ENCODE results near the gene ITGA2B.
"Not testable (repeated sequence)": the region's sequence is repeated elsewhere in the genome, so short reads cannot be mapped to it uniquely, and the experiment has no call there.

The ITGA2B gene

DNA sequence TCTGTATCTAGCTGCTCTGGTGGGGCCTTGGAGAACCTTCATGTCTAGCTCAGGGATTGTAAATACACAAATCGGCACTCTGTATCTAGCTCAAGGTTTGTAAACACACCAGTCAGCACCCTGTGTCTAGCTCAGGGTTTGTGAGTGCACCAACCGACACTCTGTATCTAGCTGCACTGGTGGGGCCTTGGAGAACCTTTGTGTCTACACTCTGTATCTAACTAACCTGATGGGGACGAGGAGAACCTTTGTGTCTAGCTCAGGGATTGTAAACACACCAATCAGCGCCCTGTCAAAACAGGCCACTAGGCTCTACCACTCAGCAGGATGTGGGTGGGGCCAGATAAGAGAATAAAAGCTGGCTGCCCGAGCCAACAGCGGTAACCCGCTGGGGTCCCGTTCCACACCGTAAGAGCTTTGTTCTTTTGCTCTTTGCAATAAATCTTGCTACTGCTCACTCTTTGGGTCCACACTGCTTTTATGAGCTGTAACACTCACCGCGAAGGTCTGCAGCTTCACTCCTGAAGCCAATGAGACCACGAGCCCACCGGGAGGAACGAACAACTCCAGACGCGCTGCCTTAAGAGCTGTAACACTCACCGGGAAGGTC is 19.9 kb downstream of the ITGA2B start:
- H3K27me3 ChIP-seq (ENCODE audit: control insufficient read depth in 2 of 2, insufficient read depth in 2 of 2, low read length in 2 of 2) = peaks cover 4 to 12% of the 10 kb centered on the region in 2 donors
- H3K36me3 ChIP-seq (ENCODE audit: control insufficient read depth in 2 of 2, insufficient read depth in 2 of 2, low read length in 2 of 2); H3K4me3 ChIP-seq (ENCODE audit: low read length in 2 of 2); H3K4me1 ChIP-seq (ENCODE audit: control insufficient read depth in 2 of 2, insufficient read depth in 2 of 2, low read length in 2 of 2); H3K27ac ChIP-seq (ENCODE audit: low read depth in 2 of 2, low read length in 2 of 2); H3K9me3 ChIP-seq (ENCODE audit: control insufficient read depth in 2 of 2, low read length in 2 of 2); H3K9ac ChIP-seq (ENCODE audit: low read depth in 1 of 2, low read length in 2 of 2): not testable (repeated sequence)

DNA sequence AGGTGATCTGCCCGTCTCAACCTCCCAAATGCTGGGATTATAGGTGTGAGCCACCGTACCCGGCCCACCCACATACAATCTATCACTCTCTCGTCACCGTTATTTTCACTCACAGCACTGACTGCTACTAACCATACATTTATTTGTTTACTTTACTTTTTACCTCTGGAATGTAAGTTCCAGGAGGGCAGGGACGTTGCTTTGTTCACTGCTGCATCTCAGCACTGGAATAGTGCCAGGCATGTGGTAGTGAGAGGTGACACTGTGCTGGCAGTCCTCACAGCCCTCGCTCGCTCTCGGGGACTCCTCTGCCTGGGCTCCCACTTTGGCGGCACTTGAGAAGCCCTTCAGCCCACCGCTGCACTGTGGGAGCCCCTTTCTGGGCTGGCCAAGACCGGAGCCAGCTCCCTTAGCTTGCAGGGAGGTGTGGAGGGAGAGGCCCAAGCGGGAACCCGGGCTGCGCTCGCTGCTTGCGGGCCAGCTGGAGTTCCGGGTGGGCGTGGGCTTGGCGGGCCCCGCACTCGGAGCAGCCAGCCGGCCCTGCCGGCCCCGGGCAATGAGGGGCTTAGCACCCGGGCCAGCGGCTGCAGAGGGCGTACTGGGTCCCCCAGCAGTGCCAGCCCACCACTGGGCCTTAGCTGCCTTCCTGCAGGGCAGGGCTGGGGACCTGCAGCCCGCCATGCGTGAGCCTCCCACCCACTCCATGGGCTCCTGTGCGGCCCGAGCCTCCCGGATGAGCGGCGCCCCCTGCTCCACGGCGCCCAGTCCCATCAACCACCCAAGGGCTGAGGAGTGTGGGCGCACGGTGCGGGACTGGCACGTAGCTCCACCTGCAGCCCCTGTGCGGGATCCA is 20.8 kb downstream of the ITGA2B start:
- not testable (repeated sequence) for H3K9ac ChIP-seq (ENCODE audit: low read depth in 1 of 2, low read length in 2 of 2); H3K36me3 ChIP-seq (ENCODE audit: control insufficient read depth in 2 of 2, insufficient read depth in 2 of 2, low read length in 2 of 2); H3K9me3 ChIP-seq (ENCODE audit: control insufficient read depth in 2 of 2, low read length in 2 of 2); H3K4me3 ChIP-seq (ENCODE audit: low read length in 2 of 2); H3K4me1 ChIP-seq (ENCODE audit: control insufficient read depth in 2 of 2, insufficient read depth in 2 of 2, low read length in 2 of 2); H3K27ac ChIP-seq (ENCODE audit: low read depth in 2 of 2, low read length in 2 of 2)
- peaks cover 4 to 12% of the 10 kb centered on the region in 2 donors for H3K27me3 ChIP-seq (ENCODE audit: control insufficient read depth in 2 of 2, insufficient read depth in 2 of 2, low read length in 2 of 2)

DNA sequence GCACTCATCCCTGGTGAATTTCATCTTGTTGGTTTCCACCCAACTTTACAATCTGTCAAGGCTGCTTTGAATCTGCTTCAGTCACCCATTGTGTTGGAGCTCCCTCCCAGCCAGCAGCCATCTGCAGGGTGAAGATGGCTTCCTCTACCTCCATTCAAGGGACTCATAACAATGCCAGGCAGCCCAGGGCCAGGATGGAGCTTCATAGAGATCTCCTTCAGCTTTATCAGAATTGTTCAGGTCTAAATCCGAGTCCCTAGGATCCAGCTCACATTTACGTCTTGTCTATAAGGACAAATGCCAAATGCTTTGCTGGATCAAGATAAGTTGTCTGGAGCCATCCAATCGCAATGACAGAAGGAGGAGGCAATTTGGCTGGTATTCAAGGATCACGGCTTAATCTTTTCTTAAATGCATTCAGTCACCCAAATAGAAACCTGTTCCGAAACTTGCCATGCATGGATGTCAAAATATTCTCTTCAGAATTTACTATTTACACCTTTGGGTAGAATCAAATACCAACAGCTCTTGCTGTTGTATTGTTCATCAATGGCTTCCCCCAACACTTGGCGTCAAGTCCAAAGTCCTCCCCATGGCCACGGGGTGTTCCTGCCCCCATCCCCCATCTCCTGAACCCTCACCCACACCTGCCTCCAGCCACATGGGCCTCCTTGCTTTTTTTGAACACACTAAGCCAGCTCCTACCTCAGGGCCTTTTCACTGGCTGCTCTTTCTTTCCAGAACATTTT is 22.0 kb downstream of the ITGA2B start:
- H3K27ac ChIP-seq (ENCODE audit: low read depth in 2 of 2, low read length in 2 of 2) = no peak overlapping the region
- peaks cover 4 to 12% of the 10 kb centered on the region in 2 donors for H3K27me3 ChIP-seq (ENCODE audit: control insufficient read depth in 2 of 2, insufficient read depth in 2 of 2, low read length in 2 of 2)
- H3K9me3 ChIP-seq (ENCODE audit: control insufficient read depth in 2 of 2, low read length in 2 of 2) = no peaks in the 10 kb centered on the region
- H3K9ac ChIP-seq (ENCODE audit: low read depth in 1 of 2, low read length in 2 of 2) = no peak overlapping the region
- H3K4me3 ChIP-seq (ENCODE audit: low read length in 2 of 2) = no peak overlapping the region
- peaks cover 2 to 6% of the 10 kb centered on the region in 2 donors for H3K4me1 ChIP-seq (ENCODE audit: control insufficient read depth in 2 of 2, insufficient read depth in 2 of 2, low read length in 2 of 2)
- H3K36me3 ChIP-seq (ENCODE audit: control insufficient read depth in 2 of 2, insufficient read depth in 2 of 2, low read length in 2 of 2) = no peaks in the 10 kb centered on the region

- H3K9ac ChIP-seq (ENCODE audit: low read depth in 1 of 2, low read length in 2 of 2); H3K9me3 ChIP-seq (ENCODE audit: control insufficient read depth in 2 of 2, low read length in 2 of 2); H3K4me3 ChIP-seq (ENCODE audit: low read length in 2 of 2); H3K36me3 ChIP-seq (ENCODE audit: control insufficient read depth in 2 of 2, insufficient read depth in 2 of 2, low read length in 2 of 2); H3K27ac ChIP-seq (ENCODE audit: low read depth in 2 of 2, low read length in 2 of 2); H3K4me1 ChIP-seq (ENCODE audit: control insufficient read depth in 2 of 2, insufficient read depth in 2 of 2, low read length in 2 of 2): not testable (repeated sequence)
- peaks cover 15 to 20% of the 10 kb centered on the region in 2 donors for H3K27me3 ChIP-seq (ENCODE audit: control insufficient read depth in 2 of 2, insufficient read depth in 2 of 2, low read length in 2 of 2)
Measured at GRCh38 chr17:44365051-44365450, 24.4 kb downstream of the ITGA2B start.

DNA sequence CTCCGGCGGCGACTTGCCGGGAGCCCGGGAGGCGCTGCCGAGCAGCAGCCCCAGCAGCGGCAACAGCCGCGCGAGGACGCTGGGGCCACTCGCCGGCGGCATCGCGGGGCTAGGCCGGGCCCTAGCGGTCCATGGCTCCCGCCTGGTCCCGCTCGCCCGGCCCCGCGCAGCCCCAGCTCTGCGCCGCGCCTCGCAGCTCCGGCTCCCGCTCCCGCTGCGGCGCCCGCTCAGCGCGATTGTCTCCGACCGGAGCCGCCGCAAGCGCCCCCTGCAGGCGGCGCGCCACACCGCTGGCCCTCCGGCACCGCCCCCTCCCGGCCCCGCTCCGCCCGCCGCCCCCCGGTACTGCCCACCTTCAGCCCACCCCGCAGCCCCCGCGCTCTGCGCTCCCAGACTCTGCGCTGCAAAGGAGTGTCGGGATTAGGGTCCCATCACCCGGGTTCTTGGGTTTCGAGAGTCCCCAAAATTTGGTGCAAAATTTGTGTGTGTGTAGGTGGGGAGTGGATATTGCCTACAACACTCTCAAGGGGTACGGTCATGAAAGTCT is 25.8 kb downstream of the ITGA2B start, which contains the start of gene FAM171A2:
TSS of gene FAM171A2 (minus strand) at position 241 of the 547 bp plus-strand sequence. CDS start at position 102, 139 bp downstream.
- peaks cover 2 to 6% of the 10 kb centered on the region in 2 donors for H3K4me1 ChIP-seq (ENCODE audit: control insufficient read depth in 2 of 2, insufficient read depth in 2 of 2, low read length in 2 of 2)
- H3K27ac ChIP-seq (ENCODE audit: low read depth in 2 of 2, low read length in 2 of 2) = no peak within 1 kb of the TSS
- no peaks in the 10 kb centered on the region for H3K36me3 ChIP-seq (ENCODE audit: control insufficient read depth in 2 of 2, insufficient read depth in 2 of 2, low read length in 2 of 2)
- no peaks in the 10 kb centered on the region for H3K9me3 ChIP-seq (ENCODE audit: control insufficient read depth in 2 of 2, low read length in 2 of 2)
- H3K4me3 ChIP-seq (ENCODE audit: low read length in 2 of 2) = peak within 1 kb of the TSS; percentile 39 to 44
- peak within 1 kb of the TSS in 1 of 2 donors; percentile 10 for H3K9ac ChIP-seq (ENCODE audit: low read depth in 1 of 2, low read length in 2 of 2)
- peaks cover 15 to 28% of the 10 kb centered on the region in 2 donors for H3K27me3 ChIP-seq (ENCODE audit: control insufficient read depth in 2 of 2, insufficient read depth in 2 of 2, low read length in 2 of 2)

GRCh38 chr17:44362949-44363612 is 26.4 kb downstream of the ITGA2B start:
- peak overlapping the region in 1 of 2 donors; percentile 10 for H3K9ac ChIP-seq (ENCODE audit: low read depth in 1 of 2, low read length in 2 of 2)
- H3K27ac ChIP-seq (ENCODE audit: low read depth in 2 of 2, low read length in 2 of 2) = no peak overlapping the region
- no peaks in the 10 kb centered on the region for H3K36me3 ChIP-seq (ENCODE audit: control insufficient read depth in 2 of 2, insufficient read depth in 2 of 2, low read length in 2 of 2)
- peaks cover 15 to 29% of the 10 kb centered on the region in 2 donors for H3K27me3 ChIP-seq (ENCODE audit: control insufficient read depth in 2 of 2, insufficient read depth in 2 of 2, low read length in 2 of 2)
- H3K9me3 ChIP-seq (ENCODE audit: control insufficient read depth in 2 of 2, low read length in 2 of 2) = no peaks in the 10 kb centered on the region
- peak overlapping the region; percentile 39 to 44 for H3K4me3 ChIP-seq (ENCODE audit: low read length in 2 of 2)
- H3K4me1 ChIP-seq (ENCODE audit: control insufficient read depth in 2 of 2, insufficient read depth in 2 of 2, low read length in 2 of 2) = peaks cover 2 to 6% of the 10 kb centered on the region in 2 donors

DNA sequence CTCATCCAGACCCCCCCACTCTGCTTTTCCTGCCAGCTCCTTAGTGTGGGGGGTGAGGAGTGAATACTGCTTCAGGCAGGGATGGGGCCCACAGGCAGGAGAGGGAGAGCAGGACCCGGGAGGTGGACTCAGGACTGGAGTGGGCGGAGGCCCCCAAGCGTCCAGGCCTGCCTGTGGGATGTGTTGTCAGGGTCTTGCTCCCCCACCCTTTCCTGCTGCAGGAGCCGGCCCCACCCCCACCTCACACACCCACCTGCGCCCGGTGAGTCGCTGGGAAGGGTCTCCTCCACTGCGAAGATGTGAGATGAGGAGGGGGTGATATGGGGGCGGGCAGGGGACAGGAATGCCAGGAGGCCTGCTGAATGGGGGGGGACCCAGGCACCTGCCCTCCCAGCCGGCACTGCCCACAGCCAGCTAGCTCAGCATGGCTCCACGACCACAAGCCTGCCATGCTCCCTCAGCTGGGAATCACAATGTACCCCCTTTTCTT is 26.9 kb downstream of the ITGA2B start:
- no peak overlapping the region for H3K27ac ChIP-seq (ENCODE audit: low read depth in 2 of 2, low read length in 2 of 2)
- peaks cover 15 to 29% of the 10 kb centered on the region in 2 donors for H3K27me3 ChIP-seq (ENCODE audit: control insufficient read depth in 2 of 2, insufficient read depth in 2 of 2, low read length in 2 of 2)
- no peaks in the 10 kb centered on the region for H3K9me3 ChIP-seq (ENCODE audit: control insufficient read depth in 2 of 2, low read length in 2 of 2)
- H3K9ac ChIP-seq (ENCODE audit: low read depth in 1 of 2, low read length in 2 of 2) = no peak overlapping the region
- peaks cover 2 to 6% of the 10 kb centered on the region in 2 donors for H3K4me1 ChIP-seq (ENCODE audit: control insufficient read depth in 2 of 2, insufficient read depth in 2 of 2, low read length in 2 of 2)
- H3K4me3 ChIP-seq (ENCODE audit: low read length in 2 of 2) = peak overlapping the region in 1 of 2 donors; percentile 44
- no peaks in the 10 kb centered on the region for H3K36me3 ChIP-seq (ENCODE audit: control insufficient read depth in 2 of 2, insufficient read depth in 2 of 2, low read length in 2 of 2)

DNA sequence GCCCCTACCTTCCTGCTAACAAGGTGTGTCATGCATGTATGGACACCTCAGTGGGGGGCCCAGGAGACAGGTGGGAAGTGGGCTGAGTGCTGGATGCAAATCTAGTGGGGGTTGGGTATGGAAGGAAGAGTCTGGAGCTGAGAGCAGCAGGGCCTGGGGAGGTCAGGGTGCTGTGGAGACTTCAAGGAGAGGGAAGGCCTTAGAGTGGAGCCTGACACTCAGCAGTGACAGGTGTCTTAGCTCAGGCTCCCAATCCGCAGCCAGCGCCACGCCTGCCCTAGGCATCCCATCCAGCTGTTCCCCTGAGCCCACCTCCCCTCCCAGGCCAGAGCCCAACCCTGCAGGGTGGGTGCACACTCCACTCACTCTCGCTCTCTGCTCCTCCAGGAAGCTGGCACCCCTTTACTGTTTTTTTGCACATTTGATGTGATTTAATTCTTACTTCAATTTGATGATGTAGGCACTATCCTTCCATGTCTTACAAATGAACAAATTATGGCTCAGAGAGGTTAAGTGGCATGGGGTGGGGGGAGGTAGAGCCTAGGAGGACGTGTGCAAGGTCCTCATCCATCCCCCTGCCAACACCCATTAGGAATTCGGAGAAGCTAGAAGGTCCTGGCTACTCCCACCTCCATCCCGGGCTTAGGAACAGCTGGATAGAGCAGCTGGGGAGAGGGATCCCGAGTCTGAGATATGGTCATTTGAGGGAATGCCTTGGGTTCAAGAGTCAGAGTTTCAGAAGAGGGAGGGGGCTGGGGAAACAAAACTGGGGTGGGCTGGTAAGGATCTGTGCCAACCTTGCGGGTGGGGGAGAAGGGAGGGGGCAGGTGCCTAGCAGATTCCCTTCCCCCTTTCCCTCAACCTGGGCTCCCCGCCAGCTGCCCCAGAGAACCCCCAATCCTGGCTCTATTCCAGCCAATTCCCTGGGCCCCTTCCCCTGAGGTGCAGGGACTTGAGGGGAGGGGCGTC is 27.9 kb downstream of the ITGA2B start:
- Histone ChIP-seq H3K36me3 (ENCODE audit: control insufficient read depth in 2 of 2, insufficient read depth in 2 of 2, low read length in 2 of 2) (no peaks in the 10 kb centered on the region), H3K27ac (ENCODE audit: low read depth in 2 of 2, low read length in 2 of 2) (no peak overlapping the region), H3K4me1 (ENCODE audit: control insufficient read depth in 2 of 2, insufficient read depth in 2 of 2, low read length in 2 of 2) (peaks cover 2 to 6% of the 10 kb centered on the region in 2 donors), H3K27me3 (ENCODE audit: control insufficient read depth in 2 of 2, insufficient read depth in 2 of 2, low read length in 2 of 2) (peaks cover 15 to 26% of the 10 kb centered on the region in 2 donors), H3K9ac (ENCODE audit: low read depth in 1 of 2, low read length in 2 of 2) (no peak overlapping the region), H3K4me3 (ENCODE audit: low read length in 2 of 2) (no peak overlapping the region), H3K9me3 (ENCODE audit: control insufficient read depth in 2 of 2, low read length in 2 of 2) (no peaks in the 10 kb centered on the region)

All from mucosa of rectum (tissue), 2 donors.